ENCODE data around the gene PIK3CD.

DNA sequence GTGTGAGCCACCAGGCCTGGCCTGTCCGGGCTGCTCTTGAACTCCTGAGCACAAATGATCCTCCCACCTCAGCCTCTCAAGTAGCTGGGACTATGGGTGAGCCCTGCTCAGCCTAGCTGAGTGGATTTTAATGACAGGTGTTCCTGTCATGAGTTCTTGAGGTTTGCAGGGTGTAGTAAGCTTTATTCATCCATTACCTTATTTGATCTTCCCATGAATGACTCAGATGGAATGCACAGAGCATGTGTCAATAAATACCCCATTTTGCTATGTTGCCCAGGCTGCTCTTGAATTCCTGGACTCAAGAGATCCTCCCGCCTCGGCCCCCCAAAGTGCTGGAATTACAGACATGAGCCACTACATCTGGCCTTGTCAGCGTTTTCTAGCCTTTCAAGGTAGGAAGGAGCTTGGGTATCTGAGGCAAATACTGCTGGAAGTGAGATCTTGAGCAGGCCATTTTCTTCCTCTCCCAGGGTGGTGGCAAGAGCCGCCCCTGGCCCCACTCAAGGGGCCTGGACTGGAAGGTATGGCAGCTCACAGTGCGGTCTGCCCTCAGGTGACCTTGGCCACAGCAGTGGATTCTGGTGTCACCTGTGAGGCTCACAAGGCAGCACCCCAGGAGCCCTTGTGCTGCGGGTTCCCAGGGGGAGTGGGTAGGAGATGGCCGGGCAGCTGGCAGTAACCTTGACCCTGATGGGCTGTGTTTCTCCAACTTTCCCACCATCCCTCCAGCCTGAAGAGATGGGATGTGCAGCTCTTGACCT, 20.0 kb downstream of the PIK3CD start:
- TF ChIP-seq GATA2 (CRISPR knock-in tag; IDR thresholded peaks at IDR 0.05), result no peak
- no peak for TF ChIP-seq POLR2AphosphoS5 (IDR thresholded peaks at IDR 0.05; ENCODE audit: low read depth, low read length)
- TF ChIP-seq CTCF (IDR thresholded peaks at IDR 0.05), result no peak
- TF ChIP-seq, protein P1, sequence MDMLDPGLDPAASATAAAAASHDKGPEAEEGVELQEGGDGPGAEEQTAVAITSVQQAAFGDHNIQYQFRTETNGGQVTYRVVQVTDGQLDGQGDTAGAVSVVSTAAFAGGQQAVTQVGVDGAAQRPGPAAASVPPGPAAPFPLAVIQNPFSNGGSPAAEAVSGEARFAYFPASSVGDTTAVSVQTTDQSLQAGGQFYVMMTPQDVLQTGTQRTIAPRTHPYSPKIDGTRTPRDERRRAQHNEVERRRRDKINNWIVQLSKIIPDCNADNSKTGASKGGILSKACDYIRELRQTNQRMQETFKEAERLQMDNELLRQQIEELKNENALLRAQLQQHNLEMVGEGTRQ (IDR thresholded peaks at IDR 0.05; ENCODE audit: borderline replicate concordance, low read depth, low read length), result no peak
- TF ChIP-seq RFX5 (IDR thresholded peaks at IDR 0.05; ENCODE audit: low read length), result no peak
- TF ChIP-seq TAF1 (IDR thresholded peaks at IDR 0.05; ENCODE audit: borderline replicate concordance, low read depth, low read length), result no peak
- TF ChIP-seq RCOR1 (IDR thresholded peaks at IDR 0.05; ENCODE audit: low read length), result no peak
- TF ChIP-seq REST (IDR thresholded peaks at IDR 0.05; ENCODE audit: low read depth, low read length), result no peak
- TF ChIP-seq, protein P2, sequence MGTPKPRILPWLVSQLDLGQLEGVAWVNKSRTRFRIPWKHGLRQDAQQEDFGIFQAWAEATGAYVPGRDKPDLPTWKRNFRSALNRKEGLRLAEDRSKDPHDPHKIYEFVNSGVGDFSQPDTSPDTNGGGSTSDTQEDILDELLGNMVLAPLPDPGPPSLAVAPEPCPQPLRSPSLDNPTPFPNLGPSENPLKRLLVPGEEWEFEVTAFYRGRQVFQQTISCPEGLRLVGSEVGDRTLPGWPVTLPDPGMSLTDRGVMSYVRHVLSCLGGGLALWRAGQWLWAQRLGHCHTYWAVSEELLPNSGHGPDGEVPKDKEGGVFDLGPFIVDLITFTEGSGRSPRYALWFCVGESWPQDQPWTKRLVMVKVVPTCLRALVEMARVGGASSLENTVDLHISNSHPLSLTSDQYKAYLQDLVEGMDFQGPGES (IDR thresholded peaks at IDR 0.05; ENCODE audit: low read depth, low read length), result no peak
- no peak for TF ChIP-seq SIN3A (IDR thresholded peaks at IDR 0.05; ENCODE audit: borderline replicate concordance, low read depth, low read length)
- TF ChIP-seq, protein P3, sequence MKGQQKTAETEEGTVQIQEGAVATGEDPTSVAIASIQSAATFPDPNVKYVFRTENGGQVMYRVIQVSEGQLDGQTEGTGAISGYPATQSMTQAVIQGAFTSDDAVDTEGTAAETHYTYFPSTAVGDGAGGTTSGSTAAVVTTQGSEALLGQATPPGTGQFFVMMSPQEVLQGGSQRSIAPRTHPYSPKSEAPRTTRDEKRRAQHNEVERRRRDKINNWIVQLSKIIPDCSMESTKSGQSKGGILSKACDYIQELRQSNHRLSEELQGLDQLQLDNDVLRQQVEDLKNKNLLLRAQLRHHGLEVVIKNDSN (IDR thresholded peaks at IDR 0.05; ENCODE audit: borderline replicate concordance, low read depth), result no peak
- no peak for TF ChIP-seq TCF12 (IDR thresholded peaks at IDR 0.05)
- TF ChIP-seq MEF2A (IDR thresholded peaks at IDR 0.05; ENCODE audit: borderline replicate concordance, low read depth), result no peak

Data from SK-N-SH (cell line).